Measurements from ENCODE around the gene IFT43. TPM values are rescaled to one million over a fixed set of nuclear protein-coding genes. Genes with fewer than 3 reads are reported as not detected.
"Not testable (repeated sequence)": the region's sequence is repeated elsewhere in the genome, so short reads cannot be mapped to it uniquely, and the experiment has no call there.

IFT43 gene
- total RNA-seq, 1 donor from 2014 or later = 46.8 TPM

DNA sequence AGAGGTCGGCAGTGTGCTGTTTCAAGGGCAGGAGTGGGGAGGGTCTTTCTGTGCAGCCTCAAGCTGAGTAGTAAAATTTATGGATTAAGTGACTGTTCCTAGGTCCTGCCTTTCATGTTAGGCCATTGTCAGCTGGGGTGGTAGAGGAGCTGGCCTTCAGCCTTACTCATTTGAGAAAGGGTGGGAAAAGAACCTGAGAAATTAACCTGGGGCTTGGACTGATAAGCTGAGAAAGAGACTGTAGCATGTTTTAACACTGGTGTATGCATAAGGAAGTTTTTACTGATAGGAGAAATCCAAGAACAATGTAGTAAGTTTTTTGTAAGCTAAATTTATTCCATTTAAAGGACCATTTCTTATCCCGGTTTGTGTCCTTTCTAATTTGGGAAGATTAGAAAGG, 20.7 kb downstream of the IFT43 start:
- intact Hi-C loops (cut with DNase I) = no loop called here
- no peak for DNase-seq (ENCODE audit: low spot score)

DNA sequence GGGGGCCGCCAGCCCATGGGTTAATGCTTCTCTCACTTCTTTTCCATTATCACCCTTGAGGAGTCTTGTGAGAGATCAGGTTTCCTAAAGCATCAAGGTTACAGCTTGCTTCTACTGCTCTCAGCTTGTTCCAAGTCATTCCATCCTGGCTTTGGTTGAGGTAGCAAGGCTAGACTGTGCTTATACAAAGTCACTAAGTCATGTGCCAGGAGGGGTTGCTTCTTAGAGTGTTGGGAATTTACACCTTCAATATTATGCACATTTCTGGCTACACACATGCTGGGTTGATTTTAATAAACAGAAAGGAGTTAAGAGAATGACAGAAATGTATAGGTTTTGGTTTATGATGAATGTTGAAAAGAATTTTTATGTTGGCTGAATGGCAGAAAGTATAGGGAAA, 21.8 kb downstream of the IFT43 start:
- intact Hi-C loops (cut with DNase I) = no loop called here

DNA sequence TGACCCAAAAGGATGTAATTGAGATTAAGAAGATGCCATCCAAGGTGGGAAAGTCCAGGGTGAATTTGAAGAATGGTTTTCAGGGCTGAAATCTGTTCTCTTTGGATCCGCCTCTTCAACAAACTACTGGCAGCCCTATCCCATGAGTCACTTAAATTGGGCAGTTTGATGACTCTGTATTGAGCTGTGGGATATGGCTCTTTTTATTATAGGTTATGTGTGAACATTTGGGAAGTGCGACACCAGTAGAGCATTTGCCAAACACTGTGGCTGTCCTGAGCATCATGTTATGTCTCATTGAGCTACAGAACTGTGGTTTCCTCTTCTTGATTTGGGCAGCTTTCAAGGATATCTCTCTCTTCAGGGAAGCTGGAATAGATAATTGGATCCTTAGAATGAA, 22.3 kb downstream of the IFT43 start:
- intact Hi-C loops (cut with DNase I) = no loop called here
- no peak for DNase-seq (ENCODE audit: low spot score)

More for the DNA sequence above, 21.8 kb downstream of the IFT43 start:
- no peak for DNase-seq (ENCODE audit: low spot score)

DNA sequence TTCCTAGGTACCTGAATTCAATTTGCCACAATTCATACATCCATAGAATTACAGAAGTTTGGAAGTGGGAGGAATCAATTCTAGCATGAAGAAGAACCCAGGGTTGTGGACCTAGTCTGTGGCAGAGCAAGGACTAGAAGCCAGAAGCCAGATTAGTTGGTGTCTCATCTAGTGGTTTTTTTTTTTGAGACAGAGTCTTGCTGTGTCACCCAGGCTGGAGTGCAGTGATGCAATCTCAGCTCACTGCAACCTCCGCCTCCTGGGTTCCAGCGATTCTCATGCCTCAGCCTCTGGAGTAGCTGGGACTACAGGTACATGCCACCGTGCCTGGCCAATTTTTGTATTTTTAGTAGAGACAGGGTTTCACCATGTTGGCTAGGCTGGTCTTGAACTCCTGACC, 24.1 kb downstream of the IFT43 start:
- DNase-seq (ENCODE audit: low spot score); intact Hi-C loops (cut with DNase I): not testable (repeated sequence)

DNA sequence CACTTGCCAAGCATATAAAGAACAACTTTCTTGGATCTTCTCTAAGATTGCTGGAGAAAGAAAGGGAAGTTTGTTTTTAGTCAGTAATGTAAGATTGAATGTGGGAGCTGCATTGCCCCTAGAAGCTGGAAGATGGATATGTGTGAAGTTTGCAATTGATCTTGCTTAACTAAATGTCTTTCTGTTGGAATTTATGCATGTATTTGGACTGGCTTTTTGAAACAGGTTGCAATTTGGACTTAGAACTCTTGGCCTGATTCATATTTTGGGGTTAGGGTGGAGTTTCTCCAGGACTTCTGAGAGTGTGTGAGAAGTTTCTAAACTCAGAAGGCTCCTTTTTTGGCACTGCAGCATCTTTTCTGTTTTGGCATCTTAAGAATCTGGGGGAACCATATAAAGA, 26.4 kb downstream of the IFT43 start:
- intact Hi-C loops (cut with DNase I) = no loop called here
- no peak for DNase-seq (ENCODE audit: low spot score)

DNA sequence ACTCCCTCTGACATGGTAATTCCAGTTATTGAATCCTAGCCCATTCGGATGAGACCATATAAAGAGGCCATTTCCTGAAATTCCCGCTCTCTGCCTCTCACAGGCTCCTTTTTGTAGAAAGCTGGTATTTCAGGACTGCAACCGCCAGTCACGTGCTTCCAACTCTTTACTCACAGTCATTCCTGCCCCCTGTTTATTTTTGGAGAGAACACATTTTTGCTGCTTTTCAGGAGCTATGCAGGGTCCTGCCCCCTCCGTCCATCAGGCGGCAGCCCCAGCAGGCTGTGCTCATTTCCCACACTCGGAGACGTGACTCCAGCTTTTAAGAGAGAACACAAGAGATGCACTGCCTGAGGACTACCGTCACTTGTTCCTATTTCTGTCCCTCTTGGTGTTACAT, 26.8 kb downstream of the IFT43 start:
- no peak for DNase-seq (ENCODE audit: low spot score)
- intact Hi-C loops (cut with DNase I) = no loop called here

DNA sequence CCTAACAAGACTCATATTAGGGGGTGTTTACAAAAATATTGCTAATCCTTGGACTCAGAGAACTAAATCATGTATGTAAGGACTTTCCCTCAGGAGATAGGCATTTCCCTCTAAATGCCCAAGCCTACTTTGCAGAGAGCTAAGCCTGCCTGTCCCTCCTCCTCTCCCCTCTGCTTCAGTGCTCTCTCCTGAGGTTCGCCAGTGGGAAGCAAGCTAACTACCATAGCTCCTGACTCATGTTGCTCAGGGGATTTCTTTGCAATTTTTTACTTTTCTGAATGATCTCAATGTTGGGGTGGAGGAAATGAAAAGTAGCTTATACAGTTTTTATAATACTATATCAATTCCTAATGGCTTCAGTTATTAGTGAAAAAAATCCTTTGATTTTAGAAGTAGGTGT, 29.6 kb downstream of the IFT43 start:
- no peak for DNase-seq (ENCODE audit: low spot score)
- intact Hi-C loops (cut with DNase I) = no loop called here

DNA sequence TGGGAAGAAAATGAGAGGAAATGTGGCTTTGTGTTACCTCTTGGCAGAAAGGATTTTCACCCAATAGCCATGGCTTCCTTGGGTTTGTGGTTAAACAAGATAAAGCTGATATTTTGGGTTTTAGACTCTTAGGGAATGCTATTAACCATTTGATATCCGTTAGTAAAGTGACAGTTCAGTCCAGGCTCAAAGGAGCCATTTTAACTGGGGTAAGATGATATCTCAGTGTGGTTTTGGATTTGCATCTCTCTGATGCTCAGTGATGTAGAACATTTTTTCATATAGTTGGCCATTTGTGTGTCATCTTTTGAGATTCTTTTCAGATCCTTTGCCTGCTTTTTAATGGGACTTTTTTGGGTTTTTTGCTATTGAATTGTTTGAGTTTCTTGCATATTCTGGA, 30.1 kb downstream of the IFT43 start:
- no peak for DNase-seq (ENCODE audit: low spot score)
- intact Hi-C loops (cut with DNase I) = no loop called here

DNA sequence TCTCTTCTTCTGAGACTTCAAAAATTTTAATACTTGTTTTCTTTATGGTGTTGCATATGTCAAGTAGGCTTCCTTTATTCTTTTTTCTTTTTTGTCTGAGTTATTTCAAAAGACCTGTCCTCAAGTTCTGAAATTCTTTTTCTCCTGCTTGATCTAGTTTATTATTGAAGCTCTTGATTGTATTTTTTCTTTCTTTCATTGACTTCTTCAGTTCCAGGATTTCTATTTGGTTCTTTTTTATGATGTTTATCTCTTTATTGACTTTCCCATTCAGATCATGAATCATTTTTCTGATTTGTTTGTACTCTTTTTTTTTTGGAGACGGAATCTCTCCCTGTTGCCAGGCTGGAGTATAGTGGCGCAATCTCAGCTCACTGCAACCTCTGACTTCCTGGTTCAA, 34.1 kb downstream of the IFT43 start:
- intact Hi-C loops (cut with DNase I) = no loop called here
- no peak for DNase-seq (ENCODE audit: low spot score)

DNA sequence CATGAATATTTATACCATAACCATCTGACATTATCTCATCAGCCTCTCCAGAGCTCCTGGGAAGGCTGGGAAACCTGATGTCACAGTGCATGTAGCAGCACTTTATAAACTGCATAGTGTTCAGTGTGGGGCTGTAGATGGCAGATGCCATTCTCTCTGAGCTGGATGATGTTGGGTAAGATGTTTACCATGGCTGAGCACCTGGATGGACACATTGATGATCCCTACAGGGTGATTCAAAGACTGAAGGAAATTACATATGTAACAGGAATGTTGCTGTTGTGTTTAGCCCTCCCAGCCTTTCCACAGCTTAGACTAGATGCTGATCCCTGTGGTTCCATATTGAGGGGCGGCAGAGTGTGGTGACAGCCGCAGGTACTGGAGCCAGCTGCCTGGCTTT, 37.4 kb downstream of the IFT43 start:
- intact Hi-C loops (cut with DNase I) = no loop called here
- no peak for DNase-seq (ENCODE audit: low spot score)

DNA sequence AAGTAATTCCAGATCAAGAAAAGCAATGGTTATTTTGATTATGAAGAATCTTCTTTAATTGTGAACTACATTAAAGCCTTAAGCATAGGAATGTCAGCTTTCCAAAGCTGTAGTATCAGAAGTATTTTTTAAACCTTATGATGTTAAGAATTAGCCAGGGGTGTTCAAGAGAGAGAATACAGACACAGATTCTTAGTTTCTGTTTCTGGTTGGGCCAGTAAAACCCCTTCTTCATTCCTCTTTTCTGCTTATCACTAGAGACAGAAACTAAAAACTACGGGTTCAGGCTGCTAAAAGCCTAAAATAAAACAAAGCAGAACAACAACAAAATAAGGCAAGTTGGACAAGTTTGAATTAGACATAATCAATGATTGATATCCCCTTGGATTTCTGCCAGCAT, 38.2 kb downstream of the IFT43 start:
- intact Hi-C loops (cut with DNase I) = no loop called here
- no peak for DNase-seq (ENCODE audit: low spot score)

DNA sequence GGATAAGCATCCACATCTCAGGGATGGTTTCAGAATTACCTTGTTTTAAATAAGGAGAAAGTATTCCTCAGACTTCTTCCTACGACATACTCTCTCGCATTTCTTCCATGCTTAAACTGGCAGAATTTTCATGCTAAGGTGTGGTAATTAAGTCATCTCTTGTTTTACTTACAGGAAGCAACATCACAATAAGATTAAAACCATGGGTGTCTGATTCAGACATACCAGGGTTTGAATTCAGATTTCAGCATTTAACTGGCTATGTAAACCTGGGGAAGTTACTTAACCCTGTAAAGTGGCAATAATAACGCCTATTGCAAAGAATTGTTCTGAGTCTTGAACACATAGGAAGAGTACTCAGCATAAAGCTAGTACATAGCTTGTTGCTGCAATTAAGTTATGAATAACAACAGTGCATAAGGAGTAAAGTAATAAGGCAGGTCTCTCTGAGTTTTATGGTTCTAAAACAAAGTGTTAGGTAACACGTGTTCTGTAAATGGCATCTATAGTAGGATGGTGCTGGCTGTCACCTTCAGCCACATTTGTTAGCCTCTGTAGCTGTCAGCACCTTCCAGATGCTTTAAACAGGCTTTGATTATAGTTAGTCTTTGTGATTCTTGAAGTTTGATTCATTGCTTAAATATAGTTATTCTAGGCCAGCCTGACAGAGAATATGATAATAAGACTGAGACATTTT, 38.8 kb downstream of the IFT43 start:
- intact Hi-C loops (cut with DNase I) = no loop called here
- DNase-seq (ENCODE audit: low spot score) = no peak

DNA sequence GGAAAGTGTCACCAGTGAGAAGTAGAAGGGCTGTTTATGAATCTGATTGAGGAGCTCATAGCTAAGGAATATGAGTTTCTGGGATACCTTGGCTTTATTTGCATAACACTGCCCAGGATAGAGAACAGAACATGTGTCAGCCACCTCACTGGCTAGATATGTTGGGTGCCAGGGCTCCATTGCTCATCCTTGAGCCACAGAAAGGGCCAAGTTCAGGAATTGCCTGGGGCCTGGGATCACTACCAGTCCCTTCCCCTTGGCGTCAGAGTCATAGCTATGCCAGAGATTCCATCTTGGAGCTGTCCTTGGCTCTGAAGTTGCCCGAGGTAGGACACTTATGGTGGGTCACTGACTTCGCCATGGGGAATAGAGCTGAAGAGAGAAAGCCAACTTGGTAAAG, 49.0 kb downstream of the IFT43 start:
- DNase-seq (ENCODE audit: low spot score) = no peak
- intact Hi-C loops (cut with DNase I) = no loop called here

DNA sequence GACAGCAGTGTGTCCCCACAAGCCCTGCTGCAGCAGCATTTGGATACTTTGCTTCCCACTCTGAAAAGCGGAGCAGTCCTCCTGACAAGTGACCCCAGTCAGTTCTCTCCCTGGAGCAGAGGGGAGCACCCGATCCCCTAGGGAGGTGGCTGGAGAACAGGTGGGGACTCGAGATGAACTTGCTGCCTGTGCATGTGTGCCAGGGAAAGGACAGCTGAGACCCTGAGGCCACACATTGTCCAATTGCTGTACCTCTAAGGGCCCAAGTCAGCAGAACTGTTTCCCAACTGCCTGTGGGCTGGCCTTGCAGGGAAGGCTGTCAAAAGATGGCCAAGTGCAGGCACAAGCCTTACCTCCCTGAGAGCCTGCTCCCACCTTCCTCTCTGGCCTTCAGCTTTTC, 55.1 kb downstream of the IFT43 start:
- DNase-seq (ENCODE audit: low spot score) = no peak
- intact Hi-C loops (cut with DNase I) = loop anchor here (5.0 kb wide), 1 partner anchor 133 kb away; no protein-coding TSS in a partner anchor

DNA sequence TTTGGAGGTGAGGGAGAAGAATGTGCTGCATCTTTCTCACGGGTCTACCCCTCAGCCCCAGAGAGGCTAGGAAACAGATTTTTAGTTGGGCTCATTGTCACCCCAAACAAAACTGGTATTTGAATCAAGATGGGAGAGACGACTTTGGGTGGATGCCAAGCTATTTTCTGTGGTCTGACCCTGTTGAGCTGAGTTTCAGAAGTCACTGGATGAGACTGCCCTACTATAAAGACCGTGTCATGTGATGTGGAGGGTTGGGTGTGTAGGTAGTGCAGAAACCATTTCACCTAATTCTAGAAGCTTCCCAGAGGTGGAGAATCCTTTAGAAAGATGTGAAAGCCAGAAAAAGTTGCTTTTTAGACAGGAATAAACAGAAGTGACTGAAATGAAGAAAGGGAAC, 60.2 kb downstream of the IFT43 start:
- intact Hi-C loops (cut with DNase I) = no loop called here
- no peak for DNase-seq (ENCODE audit: low spot score)

DNA sequence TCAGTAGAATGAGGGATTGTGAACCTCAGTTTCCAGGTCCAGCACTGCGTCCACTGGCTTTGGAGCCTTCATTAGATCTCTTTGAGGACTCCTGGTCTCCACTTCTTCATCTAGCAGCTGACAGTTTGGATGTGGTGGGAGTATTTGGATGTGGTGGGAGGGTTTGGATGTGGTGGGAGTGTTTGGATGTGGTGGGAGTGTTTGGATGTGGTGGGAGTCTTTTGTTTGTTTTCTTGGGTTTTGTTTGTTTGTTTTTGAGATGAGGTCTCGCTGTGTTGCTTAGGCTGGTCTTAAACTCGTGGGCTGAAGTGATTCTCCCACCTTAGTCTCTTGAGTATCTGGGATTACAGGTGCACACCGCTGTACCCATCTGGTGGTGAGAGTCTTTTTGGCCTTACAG, 64.7 kb downstream of the IFT43 start:
- DNase-seq (ENCODE audit: low spot score) = no peak
- intact Hi-C loops (cut with DNase I) = loop anchor here (5.0 to 10.0 kb wide), 2 partner anchors 302 to 595 kb away; no protein-coding TSS in a partner anchor

DNA sequence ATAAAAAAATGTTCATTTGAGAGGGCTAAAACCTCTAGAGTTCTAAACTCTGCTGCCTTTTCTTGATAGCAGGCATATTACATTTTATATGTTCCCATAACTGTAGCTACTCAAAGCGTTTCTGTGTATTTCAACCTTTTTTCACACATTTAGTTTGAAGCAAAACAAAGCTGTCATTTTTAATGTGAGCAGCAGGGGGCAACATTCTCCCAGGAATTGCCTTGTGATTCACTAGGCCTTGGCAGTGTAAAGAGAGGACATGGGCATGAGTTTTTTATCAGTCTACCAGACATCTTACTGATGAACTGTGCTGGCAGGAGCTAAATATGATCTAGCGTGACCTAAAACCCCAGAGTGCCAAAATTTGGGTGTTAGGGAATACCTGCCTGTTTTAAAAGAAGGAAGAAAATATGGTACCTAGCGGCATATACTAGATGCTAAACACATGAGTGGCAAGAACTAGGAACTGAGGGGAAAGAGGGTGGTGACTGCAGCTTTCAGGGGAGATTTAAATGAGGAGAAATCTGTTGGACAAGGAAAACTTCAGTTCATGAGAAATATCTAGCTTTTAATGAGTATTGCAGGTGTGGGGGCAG, 65.3 kb downstream of the IFT43 start:
- intact Hi-C loops (cut with DNase I) = loop anchor here (1.0 to 10.0 kb wide), 3 partner anchors 301 to 594 kb away; no protein-coding TSS in a partner anchor
- no peak for DNase-seq (ENCODE audit: low spot score)

DNA sequence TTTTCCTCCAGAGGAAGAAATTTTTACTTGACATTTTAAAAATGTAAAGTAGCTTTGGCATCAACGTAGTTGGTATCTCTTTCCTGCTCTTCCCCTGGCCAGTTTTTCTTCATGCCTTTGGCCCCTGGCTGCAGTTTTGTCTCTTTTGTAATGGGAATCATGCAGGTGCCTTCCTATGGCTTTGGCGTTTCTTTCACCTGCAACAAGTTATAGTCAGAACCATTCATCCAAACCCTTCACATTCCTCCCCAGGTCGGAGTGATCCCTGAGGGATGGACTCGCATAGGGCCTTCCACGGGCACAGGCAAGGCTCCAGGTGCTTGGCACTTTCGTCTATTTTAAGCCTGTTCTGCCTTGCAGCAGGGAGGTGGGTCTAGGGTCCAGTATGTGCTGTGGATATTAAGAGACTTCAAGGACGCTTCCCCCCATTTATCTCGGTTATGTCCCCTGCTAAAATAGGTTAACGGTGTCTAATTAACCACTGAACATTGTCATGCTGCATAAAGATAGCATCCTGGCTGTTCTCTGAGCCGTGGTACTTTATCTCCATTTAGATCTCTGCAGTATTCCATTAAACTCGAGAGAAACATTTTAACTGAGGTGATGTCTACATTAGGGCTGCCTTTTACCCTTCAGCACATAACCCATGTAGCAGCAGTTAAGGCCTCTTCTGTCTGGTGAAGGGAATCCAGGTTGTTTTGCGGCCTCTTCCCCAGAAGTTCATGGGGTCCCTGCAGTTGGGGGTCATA, 66.3 kb downstream of the IFT43 start:
- intact Hi-C loops (cut with DNase I) = loop anchor here (1.0 to 10.0 kb wide), 3 partner anchors 300 to 593 kb away; no protein-coding TSS in a partner anchor

DNA sequence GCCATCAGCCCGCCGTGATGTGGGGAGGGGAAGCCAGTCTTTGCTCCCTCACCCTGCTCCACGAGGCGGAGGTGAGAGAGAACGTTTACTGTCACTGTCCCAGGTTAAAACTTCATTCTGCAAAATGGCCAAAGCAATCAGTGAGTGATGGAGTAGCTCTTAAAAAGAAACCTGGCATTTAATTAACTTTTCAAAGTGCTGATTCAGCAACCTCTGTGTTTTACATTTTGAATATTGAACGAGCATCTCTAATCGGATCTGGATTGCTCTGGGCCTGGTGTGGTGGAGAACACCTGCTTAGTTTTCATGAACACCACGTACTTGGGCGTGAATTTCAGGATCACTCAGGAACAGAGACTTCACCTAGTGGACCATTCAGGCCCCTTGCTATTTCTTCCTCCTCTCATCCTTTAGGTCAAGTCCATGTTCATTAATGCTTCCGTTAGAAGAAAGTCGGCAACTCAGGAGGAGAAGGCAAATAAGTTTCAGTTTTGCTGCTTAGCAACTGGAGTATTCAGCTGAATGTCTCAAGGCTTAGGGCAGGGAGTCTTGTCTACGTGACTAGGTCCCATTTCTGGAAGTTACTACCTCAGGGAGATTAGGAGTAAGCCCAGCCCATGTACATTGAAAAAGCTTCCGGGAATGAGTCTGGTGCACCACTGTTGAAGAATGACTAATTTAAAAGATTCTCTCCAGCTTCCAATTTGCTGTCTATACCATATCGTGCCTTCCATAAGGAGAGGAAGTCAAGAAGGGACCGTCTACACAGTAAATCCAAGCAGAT, 68.2 kb downstream of the IFT43 start:
- no peak for DNase-seq (ENCODE audit: low spot score)
- intact Hi-C loops (cut with DNase I) = loop anchor here (5.0 to 10.0 kb wide), 2 partner anchors 299 to 591 kb away; no protein-coding TSS in a partner anchor

More for the DNA sequence above, 66.3 kb downstream of the IFT43 start:
- no peak for DNase-seq (ENCODE audit: low spot score)

DNA sequence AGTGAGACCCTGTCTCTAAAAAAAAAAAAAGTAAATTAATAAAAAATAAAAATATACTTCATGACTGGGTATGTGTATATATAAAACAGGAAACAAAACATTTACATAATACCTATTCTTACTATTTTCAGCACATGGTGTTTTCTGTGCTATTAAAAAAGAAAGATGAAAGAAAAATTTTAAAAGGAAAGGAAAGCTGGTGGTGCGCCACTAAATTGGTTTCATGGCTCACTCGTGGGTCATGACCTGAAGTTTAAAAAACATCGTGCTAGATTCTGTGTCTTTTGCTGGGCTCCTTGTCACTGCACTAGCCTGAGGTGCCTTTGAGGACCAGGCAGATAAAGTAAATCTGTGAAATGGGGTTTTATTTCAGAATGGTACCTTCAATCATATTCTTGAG, 69.8 kb downstream of the IFT43 start:
- intact Hi-C loops (cut with DNase I) = loop anchor here (10.0 kb wide), 1 partner anchor 589 kb away; no protein-coding TSS in a partner anchor

More for the DNA sequence above, 69.8 kb downstream of the IFT43 start:
- no peak for DNase-seq (ENCODE audit: low spot score)
